ENCODE data around the gene IRX6.

The IRX6 gene

GRCh38 chr16:55331648-55332185 is 7.7 kb downstream of the IRX6 start:
- DNase-seq: no peak
- no peak overlapping the region for H3K4me3 ChIP-seq (ENCODE audit: low read depth, low read length)
- no peaks in the 10 kb centered on the region for H3K4me1 ChIP-seq
- no peak for TF ChIP-seq CTCF (IDR thresholded peaks at IDR 0.05; ENCODE audit: low read depth, low read length)
- no peaks in the 10 kb centered on the region for H3K36me3 ChIP-seq
- no peaks in the 10 kb centered on the region for H3K9me3 ChIP-seq
- peaks cover 6% of the 10 kb centered on the region; the same call in 1 of the 2 replicates for H3K27me3 ChIP-seq

- Histone ChIP-seq H3K27me3 (peaks cover 2% of the 10 kb centered on the region; the same call in 1 of the 2 replicates), H3K9me3 (no peaks in the 10 kb centered on the region; the same call in 1 of the 2 replicates), H3K36me3 (no peaks in the 10 kb centered on the region), H3K4me3 (ENCODE audit: low read depth, low read length) (no peak overlapping the region), H3K4me1 (no peaks in the 10 kb centered on the region)
- no peak for TF ChIP-seq CTCF (IDR thresholded peaks at IDR 0.05; ENCODE audit: low read depth, low read length)
- no peak for DNase-seq
These were observed 9.7 kb downstream of the IRX6 start for GRCh38 chr16:55333684-55334083.

GRCh38 chr16:55338646-55339045 is 14.6 kb downstream of the IRX6 start:
- Histone ChIP-seq H3K9me3 (no peaks in the 10 kb centered on the region; the same call in 1 of the 2 replicates), H3K4me1 (no peaks in the 10 kb centered on the region), H3K36me3 (no peaks in the 10 kb centered on the region), H3K27me3 (no peaks in the 10 kb centered on the region; the same call in 1 of the 2 replicates), H3K4me3 (ENCODE audit: low read depth, low read length) (no peak overlapping the region)
- no peak for TF ChIP-seq CTCF (IDR thresholded peaks at IDR 0.05; ENCODE audit: low read depth, low read length)
- DNase-seq: no peak

GRCh38 chr16:55340445-55340844 is 16.4 kb downstream of the IRX6 start:
- no peaks in the 10 kb centered on the region for H3K36me3 ChIP-seq
- no peaks in the 10 kb centered on the region; the same call in 1 of the 2 replicates for H3K9me3 ChIP-seq
- TF ChIP-seq CTCF (IDR thresholded peaks at IDR 0.05; ENCODE audit: low read depth, low read length): no peak
- no peaks in the 10 kb centered on the region for H3K4me1 ChIP-seq
- no peaks in the 10 kb centered on the region; the same call in 1 of the 2 replicates for H3K27me3 ChIP-seq
- no peak overlapping the region for H3K4me3 ChIP-seq (ENCODE audit: low read depth, low read length)
- no peak for DNase-seq

- H3K36me3 ChIP-seq: no peaks in the 10 kb centered on the region
- no peaks in the 10 kb centered on the region; the same call in 1 of the 2 replicates for H3K9me3 ChIP-seq
- no peaks in the 10 kb centered on the region; the same call in 1 of the 2 replicates for H3K27me3 ChIP-seq
- H3K4me3 ChIP-seq (ENCODE audit: low read depth, low read length): no peak overlapping the region
- DNase-seq: no peak
- no peak for TF ChIP-seq CTCF (IDR thresholded peaks at IDR 0.05; ENCODE audit: low read depth, low read length)
- no peaks in the 10 kb centered on the region for H3K4me1 ChIP-seq
These were observed 17.7 kb downstream of the IRX6 start for GRCh38 chr16:55341681-55342080.

- Histone ChIP-seq H3K4me1 (peaks cover 4% of the 10 kb centered on the region; the same call in 1 of the 2 replicates), H3K36me3 (no peaks in the 10 kb centered on the region), H3K4me3 (ENCODE audit: low read depth, low read length) (no peak overlapping the region), H3K9me3 (no peaks in the 10 kb centered on the region), H3K27me3 (no peaks in the 10 kb centered on the region)
- TF ChIP-seq CTCF (IDR thresholded peaks at IDR 0.05; ENCODE audit: low read depth, low read length): no peak
- no peak for DNase-seq
These were observed 22.5 kb downstream of the IRX6 start for GRCh38 chr16:55346475-55346874.

Measured in BE2C (cell line).